Mononuclear cell (primary cell): ENCODE data around the gene FNBP1. TPM values are rescaled to one million over a fixed set of nuclear protein-coding genes. Genes with fewer than 3 reads are reported as not detected.

Source experiments
- H3K27me3 ChIP-seq: 2 replicates; pipeline ENCODE4 v1.6.0; 2011; ENCODE audit warnings: low read length, control low read depth; ENCODE audit not compliant: insufficient read depth
- H3K4me1 ChIP-seq: 2 replicates; pipeline ENCODE4 v1.5.1; 2011; ENCODE audit warnings: mild to moderate bottlenecking, low read length, control low read depth; ENCODE audit not compliant: insufficient read depth
- H3K4me3 ChIP-seq: 2 replicates; pipeline ENCODE4 v1.5.1; 2011; ENCODE audit warnings: mild to moderate bottlenecking, low read length, moderate library complexity
- H3K9me3 ChIP-seq: 2 replicates; pipeline ENCODE4 v1.5.1; 2011; ENCODE audit warnings: low read depth, mild to moderate bottlenecking, control low read depth, low read length
- total RNA-seq: library from RNA; depleted of rRNA; stranded (reverse); fragments of >200 nt; gene quantifications from one replicate; pipeline ENCODE4 v1.2.3, GENCODE V29; 2012

Gene FNBP1
- total RNA-seq, 1 donor = 193 TPM

DNA sequence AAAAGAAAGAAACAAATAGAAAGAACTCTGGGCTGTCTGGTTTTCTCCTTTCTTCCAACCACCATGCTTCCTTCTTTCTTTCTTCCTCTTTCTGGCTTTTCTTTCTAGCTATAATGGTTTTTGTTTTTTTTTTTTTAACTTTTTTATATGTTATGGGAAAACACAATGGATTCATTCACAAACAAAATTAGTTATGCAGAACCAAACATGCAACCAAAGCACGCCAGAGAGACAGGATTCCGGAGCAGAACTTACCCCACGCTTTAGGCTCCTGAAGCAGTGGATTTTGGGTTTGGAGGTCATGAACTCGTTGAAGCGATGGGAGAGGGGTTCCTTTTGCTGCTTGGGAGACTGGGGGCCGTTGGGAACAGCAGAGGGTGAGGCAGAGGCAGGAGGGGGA is 119.4 kb downstream of the FNBP1 start:
- no peaks in the 10 kb centered on the region for H3K27me3 ChIP-seq
- no peak overlapping the region for H3K4me3 ChIP-seq
- H3K4me1 ChIP-seq = peaks cover 24% of the 10 kb centered on the region
- H3K9me3 ChIP-seq = no peaks in the 10 kb centered on the region

- Histone ChIP-seq H3K27me3 (no peaks in the 10 kb centered on the region), H3K4me1 (peaks cover 24% of the 10 kb centered on the region), H3K4me3 (no peak overlapping the region), H3K9me3 (no peaks in the 10 kb centered on the region)
Observed at GRCh38 chr9:129921905-129922304, 121.1 kb downstream of the FNBP1 start.

- no peaks in the 10 kb centered on the region for H3K9me3 ChIP-seq
- H3K4me3 ChIP-seq = no peak overlapping the region
Observed at GRCh38 chr9:129919841-129920240, 123.1 kb downstream of the FNBP1 start.

DNA sequence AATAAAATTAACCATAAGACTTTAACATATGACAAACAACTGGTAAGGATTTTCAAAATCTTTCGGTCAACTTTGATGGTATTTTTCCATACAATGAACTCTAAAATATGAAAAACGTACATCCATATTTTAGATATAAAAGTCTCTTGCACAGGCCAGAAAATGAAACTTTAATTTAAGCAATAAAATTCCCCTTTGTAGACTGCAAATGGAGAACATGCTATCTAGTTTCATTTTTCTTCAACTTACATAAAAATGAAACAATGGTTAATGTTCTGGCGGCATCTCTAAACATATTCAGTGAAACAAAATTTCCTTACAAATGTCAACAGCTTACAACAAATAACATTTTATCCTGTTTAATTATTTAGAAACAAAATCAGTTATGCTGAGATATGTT is 123.7 kb downstream of the FNBP1 start:
- Histone ChIP-seq H3K27me3 (no peaks in the 10 kb centered on the region), H3K9me3 (no peaks in the 10 kb centered on the region), H3K4me1 (peaks cover 24% of the 10 kb centered on the region), H3K4me3 (no peak overlapping the region)

More at GRCh38 chr9:129919841-129920240, 123.1 kb downstream of the FNBP1 start:
- H3K4me1 ChIP-seq = peaks cover 24% of the 10 kb centered on the region
- no peaks in the 10 kb centered on the region for H3K27me3 ChIP-seq

- Histone ChIP-seq H3K4me3 (no peak overlapping the region), H3K4me1 (peaks cover 20% of the 10 kb centered on the region), H3K27me3 (no peaks in the 10 kb centered on the region), H3K9me3 (no peaks in the 10 kb centered on the region)
Observed at GRCh38 chr9:129918296-129918950, 124.6 kb downstream of the FNBP1 start.

DNA sequence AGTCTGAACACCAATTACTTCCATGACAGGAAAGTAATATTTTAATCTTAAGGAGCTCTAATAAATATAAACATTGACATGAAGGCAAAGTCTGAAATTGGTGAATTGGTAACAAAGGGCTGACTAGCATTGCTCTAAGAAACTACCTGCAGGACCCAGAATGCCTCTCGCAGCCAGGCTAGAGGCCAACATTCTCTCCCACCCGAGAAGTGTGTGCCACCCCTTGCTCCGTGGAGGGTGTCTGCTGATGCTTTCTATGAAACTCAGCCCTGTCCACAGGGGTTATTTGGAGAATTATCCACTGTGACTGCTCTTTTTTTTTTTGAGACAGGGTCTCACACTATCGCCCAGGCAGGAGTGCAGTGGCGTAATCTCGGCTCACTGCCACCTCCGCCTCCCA is 126.3 kb downstream of the FNBP1 start:
- Histone ChIP-seq H3K9me3 (no peaks in the 10 kb centered on the region), H3K4me3 (no peak overlapping the region), H3K27me3 (no peaks in the 10 kb centered on the region), H3K4me1 (peaks cover 17% of the 10 kb centered on the region)

DNA sequence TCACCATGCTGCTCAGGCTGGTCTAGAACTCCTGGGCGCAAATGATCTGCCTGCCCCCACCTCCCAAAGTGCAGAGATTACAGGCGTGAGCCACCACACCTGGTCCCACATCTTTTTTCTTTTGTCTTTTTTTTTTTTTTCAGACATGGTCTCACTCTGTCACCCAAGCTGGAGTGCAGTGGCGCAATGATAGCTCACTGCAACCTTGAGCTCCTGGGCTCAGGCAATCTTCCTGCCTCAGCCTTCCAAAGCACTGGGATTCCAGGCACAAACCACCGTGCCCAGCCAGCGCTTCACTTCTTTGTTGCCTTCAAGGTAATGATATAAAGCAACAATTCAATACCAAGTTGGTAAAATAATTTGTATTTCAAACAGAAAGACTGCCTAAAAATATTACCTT is 128.9 kb downstream of the FNBP1 start:
- no peak overlapping the region for H3K4me3 ChIP-seq
- H3K9me3 ChIP-seq = no peaks in the 10 kb centered on the region
- H3K4me1 ChIP-seq = peaks cover 9% of the 10 kb centered on the region
- H3K27me3 ChIP-seq = no peaks in the 10 kb centered on the region

GRCh38 chr9:129910628-129911567 is 132.1 kb downstream of the FNBP1 start:
- Histone ChIP-seq H3K9me3 (no peaks in the 10 kb centered on the region), H3K4me3 (no peak overlapping the region), H3K4me1 (peaks cover 9% of the 10 kb centered on the region), H3K27me3 (no peaks in the 10 kb centered on the region)

DNA sequence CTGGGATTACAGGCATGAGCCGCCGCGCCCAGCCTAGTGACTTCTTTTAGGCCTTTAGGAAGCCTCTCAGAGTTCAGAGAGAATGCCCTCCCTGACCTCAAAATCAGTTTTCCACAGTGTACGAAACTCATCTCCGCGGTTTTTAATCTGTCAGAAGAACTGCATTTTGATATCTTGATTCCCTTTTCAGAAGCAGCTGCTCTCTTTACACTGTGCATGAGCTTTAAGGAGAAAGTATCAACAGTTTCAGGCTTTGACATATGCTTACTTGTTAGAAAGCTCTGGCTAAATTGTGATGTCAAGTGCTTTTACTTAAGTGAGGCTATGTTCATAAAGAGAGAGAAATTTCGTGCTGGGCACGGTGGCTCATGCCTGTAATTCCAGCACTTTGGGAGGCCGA is 133.1 kb downstream of the FNBP1 start:
- Histone ChIP-seq H3K4me3 (no peak overlapping the region), H3K4me1 (peaks cover 9% of the 10 kb centered on the region), H3K9me3 (no peaks in the 10 kb centered on the region), H3K27me3 (no peaks in the 10 kb centered on the region)

GRCh38 chr9:129908906-129909305 is 134.1 kb downstream of the FNBP1 start:
- no peak overlapping the region for H3K4me3 ChIP-seq
- H3K9me3 ChIP-seq = no peaks in the 10 kb centered on the region
- no peaks in the 10 kb centered on the region for H3K27me3 ChIP-seq
- H3K4me1 ChIP-seq = peaks cover 9% of the 10 kb centered on the region

- peaks cover 9% of the 10 kb centered on the region for H3K4me1 ChIP-seq
- H3K9me3 ChIP-seq = no peaks in the 10 kb centered on the region
- no peak overlapping the region for H3K4me3 ChIP-seq
- no peaks in the 10 kb centered on the region for H3K27me3 ChIP-seq
Observed at GRCh38 chr9:129907201-129907600, 135.8 kb downstream of the FNBP1 start.

DNA sequence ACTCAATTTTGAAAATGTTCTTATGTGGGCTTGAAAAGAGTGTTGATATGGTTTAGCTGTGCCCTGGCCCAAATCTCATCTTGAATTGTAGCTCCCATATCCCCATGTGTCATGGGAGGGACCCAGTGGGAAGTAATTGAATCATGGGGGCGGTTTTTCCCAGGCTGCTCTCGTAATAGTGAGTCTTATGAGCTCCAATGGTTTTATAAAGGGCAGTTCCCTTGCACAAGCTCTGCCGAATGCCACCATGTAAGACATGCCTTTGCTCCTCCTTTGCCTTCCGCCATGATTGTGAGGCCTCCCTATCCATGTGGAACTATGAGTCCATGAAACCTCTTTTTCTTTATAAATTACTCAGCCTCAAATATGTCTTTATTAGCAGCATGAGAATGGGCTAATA is 136.7 kb downstream of the FNBP1 start:
- no peaks in the 10 kb centered on the region for H3K9me3 ChIP-seq

DNA sequence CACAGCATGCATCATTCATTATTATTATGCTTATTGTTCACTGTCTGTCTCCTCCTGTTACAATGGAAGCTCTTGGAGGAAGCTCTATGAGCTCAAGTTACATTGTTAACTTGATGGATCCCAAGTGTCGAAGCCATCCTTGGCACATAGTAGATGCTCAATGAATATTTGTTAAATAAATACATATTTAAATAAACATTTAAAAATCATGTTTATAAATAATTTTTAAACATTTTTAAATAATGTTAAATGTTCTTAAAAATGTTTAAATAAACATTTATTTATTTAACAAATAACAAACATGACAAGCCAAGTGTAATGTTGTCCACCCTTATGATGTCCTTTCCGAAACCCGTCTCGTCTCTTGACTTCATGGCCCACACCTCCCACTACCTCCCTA is 138.3 kb downstream of the FNBP1 start:
- H3K4me1 ChIP-seq = peaks cover 13% of the 10 kb centered on the region
- no peak overlapping the region for H3K4me3 ChIP-seq
- H3K27me3 ChIP-seq = no peaks in the 10 kb centered on the region

More for the DNA sequence above, 136.7 kb downstream of the FNBP1 start:
- Histone ChIP-seq H3K4me3 (no peak overlapping the region), H3K27me3 (no peaks in the 10 kb centered on the region), H3K4me1 (peaks cover 11% of the 10 kb centered on the region)

GRCh38 chr9:129902740-129903134 is 140.3 kb downstream of the FNBP1 start:
- H3K4me1 ChIP-seq = peaks cover 23% of the 10 kb centered on the region
- H3K27me3 ChIP-seq = no peaks in the 10 kb centered on the region
- no peak overlapping the region for H3K4me3 ChIP-seq
- no peaks in the 10 kb centered on the region for H3K9me3 ChIP-seq

More for the DNA sequence above, 138.3 kb downstream of the FNBP1 start:
- H3K9me3 ChIP-seq = no peaks in the 10 kb centered on the region

- H3K9me3 ChIP-seq = no peaks in the 10 kb centered on the region
- H3K4me3 ChIP-seq = no peak overlapping the region
- H3K4me1 ChIP-seq = peaks cover 25% of the 10 kb centered on the region
- H3K27me3 ChIP-seq = no peaks in the 10 kb centered on the region
Observed at GRCh38 chr9:129901993-129902739, 140.8 kb downstream of the FNBP1 start.
